Suppressor macrophage (primary cell): ENCODE results near the gene PSMG2.

ENCODE experiments used
- DNase-seq, 4 experiments: peaks; one replicate each; pipeline ENCODE4 v3.0.0-alpha.2; 2020 to 2022
- total RNA-seq, 17 experiments: gene quantifications; one replicate each; lab custom pipeline; 2026; ENCODE audit warnings: mixed read lengths in 6 of 17, inconsistent platforms in 3 of 17; lab: John Stamatoyannopoulos, UW

The PSMG2 gene, protein sequence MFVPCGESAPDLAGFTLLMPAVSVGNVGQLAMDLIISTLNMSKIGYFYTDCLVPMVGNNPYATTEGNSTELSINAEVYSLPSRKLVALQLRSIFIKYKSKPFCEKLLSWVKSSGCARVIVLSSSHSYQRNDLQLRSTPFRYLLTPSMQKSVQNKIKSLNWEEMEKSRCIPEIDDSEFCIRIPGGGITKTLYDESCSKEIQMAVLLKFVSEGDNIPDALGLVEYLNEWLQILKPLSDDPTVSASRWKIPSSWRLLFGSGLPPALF
- total RNA-seq = 39.3 to 62.7 (median 51.7) reads per million in 17 experiments

DNA sequence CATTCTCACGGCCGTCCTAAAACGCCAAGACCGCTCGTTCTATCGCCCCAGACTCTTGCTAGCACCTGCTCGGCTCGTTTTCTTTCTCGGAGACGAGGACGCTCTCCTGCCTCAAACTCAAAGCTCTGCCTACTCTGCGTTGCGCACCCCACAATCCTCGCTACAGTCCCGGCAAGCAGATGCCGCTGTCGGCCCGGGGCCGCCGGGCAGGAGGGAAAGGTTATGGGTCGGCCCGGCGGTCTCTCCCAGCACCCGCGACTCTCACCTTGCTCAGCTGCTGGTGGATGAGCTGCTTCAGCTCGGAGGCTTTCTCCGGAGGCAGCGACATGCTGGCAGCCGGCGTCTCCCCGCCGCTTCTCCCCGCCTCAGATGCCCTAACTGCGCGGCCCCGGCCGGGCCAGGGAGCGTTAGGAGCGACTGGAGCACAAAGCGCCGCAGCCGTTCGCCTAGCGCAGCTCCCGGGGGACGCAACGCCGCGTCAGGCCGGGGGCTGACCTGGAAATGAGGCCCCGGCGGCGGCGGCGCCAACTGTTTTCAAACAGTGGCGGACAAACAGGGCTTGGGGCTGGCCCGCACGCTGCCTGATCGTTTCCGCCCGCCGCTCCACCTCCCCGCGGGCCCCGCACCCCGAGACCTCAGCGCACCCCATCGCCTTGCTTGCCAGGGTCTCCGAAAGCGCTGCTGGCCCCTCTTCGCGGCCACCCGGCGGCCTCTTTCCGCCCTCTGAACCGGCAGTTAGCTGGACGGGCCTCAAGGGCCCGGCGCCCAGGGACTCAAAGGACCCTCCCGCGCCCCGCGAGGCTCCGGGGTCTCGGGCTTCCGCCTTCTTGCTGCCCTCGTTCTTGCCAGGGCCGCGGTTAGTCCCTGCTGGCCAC lies at the start of gene PSMG2, which contains the start of gene CEP76:
Gene PSMG2 (plus strand): TSS at position 822 of the 875 bp plus-strand sequence. CDS start 66 bp downstream, outside the sequence.
Gene CEP76 (minus strand): TSS at position 503 of the 875 bp plus-strand sequence. CDS start 175 bp downstream, at position 328.
- DNase-seq = peak; percentile 95 to 98 (median 95)

DNA sequence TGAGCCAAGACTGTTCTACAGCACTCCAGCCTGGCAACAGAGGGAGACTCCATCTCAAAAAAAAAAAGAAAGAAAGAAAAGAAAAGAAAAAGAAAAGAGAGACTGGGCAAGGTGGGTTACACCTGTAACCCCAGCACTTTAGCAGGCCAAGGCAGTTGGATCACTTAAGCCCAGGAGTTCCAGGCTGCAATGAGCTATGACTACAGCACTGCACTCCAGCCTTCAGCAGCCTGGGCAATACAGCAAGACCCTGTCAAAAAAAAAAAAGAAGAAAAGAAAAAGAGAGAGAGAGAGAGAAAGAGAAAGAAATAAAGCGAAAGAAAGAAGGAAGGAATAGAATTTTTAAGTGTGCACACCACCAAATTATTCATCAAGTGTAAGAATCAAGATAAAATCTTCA lies 47.9 kb upstream of the PSMG2 start:
- no peak for DNase-seq

DNA sequence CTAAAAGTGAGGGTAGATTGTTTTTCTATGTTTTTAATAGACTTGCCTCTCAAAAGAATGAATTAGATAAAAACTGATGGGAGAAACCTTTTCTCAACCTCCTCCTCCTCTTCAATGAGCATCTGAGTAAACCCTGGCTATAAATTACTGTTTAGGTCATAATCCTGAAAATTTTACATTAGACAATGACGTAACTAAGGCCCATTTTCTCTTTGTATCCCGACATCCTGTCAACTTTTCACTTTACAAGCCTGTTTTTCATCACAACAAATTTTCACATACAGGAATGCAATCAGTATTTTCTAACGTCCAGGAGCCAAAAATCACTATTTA lies 46.3 kb upstream of the PSMG2 start:
- peak in 1 of 4 experiments; percentile 8 for DNase-seq

DNA sequence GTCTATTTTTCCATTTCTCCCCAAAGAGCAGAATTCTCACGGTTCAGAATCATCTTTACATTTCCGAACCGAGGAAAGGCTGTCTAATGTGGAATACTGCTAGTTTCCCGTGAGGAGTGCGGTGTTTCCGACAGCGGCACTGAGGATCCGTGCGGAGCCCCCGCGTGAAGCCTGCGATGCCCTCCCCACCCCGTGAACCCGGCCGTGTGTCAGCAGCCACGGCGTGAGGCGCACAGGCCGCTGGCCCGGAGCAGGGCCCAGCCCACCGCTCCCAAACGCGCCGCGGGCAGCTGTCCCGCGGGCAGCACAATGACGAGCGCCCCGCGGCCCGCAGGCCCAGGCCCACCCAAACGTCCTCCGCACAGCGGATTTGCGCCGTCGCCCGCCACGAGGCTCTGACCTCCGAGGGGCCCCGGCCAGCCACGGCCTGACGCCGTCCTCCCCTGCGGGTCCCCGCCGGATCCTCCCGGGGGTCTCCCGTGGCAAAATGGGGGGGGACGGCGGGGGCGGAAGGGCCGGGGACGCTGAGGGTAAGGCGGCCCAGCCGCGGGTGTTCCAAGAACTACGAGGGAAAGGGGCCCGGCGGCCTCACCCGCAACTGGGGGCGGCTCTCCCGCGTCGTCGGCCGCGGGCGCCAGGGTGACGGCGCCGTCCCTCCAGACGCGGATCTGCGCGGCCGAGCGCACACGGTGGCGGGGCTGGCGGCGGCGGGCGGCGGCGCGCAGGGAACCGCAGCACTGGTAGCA lies 45.7 kb upstream of the PSMG2 start:
- peak; percentile 39 to 82 (median 64) for DNase-seq

DNA sequence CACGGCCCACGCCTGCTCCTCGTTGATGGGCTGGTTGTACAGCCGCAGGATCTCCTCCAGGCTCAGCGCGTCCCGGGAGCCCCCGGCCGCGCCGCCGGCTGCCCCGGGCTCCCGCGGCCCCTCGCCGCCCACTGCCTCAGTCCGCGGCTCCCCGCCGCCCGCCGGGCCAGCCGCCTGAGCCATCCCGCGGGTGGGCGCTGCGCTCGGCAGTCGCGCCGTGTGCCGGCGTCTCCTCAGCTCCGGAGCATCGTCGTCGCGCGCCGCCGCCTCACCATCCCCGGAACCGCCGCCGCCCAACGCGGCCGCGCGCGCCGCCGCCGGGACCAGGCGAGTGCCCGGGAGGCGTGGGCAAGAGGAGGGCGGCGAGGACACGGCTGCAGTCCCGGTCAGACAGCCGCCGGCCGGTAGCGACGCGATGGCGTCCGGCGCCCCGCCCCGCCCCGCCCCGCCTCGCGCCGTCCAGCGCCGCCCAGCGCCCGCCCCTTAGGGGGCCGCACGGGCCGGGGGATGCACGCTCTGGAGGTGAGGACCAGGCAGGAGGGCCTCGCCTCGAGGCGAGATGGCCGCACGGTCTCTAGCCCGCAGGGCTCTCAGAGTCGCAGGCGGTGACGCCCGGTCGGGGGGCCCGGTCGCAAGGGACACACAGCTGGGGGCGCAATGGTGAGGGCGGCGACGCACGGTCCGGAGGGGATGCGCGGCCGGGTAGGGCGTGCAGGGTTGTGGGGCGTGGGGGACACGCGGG lies 45.0 kb upstream of the PSMG2 start, which contains the start of gene SPIRE1:
Gene SPIRE1 (minus strand): TSS at position 424 of the 742 bp plus-strand sequence. CDS start 241 bp downstream, at position 183.
- DNase-seq = peak; percentile 73 to 93 (median 84)

DNA sequence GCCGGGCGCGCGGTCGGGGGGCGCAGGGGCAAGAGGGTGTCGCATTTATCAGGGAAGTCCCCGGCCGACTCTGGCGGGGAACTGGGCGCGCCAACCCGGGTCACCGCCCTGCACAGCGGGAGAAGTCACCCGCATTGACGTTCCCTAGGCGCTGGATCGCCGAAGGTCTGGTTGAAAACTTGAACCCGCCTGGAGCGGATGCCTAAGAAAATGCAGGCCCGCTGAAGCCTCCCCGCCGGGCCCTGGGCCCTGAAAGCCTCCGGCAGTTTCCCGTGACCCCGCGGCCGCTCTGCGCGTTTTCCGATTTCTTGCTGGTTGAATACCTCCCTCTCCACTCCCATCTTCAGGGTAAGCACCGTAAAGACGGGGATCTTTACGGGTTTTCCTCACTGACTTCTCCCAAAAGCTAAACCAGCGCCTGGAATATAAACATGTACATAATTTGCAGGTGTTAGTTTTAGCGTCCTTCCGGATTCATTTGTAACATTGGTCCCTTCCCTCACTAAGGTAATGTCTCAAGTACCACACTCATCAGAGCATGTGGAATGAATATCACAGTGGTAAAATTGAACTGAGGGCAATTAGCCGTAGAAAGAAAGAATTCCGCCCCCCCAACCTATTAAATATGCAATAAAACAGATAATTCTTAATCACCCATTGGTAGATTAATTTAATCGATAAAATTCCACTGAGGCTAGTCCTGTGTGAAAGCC lies 44.3 kb upstream of the PSMG2 start:
- DNase-seq = peak; percentile 46 to 75 (median 62)

DNA sequence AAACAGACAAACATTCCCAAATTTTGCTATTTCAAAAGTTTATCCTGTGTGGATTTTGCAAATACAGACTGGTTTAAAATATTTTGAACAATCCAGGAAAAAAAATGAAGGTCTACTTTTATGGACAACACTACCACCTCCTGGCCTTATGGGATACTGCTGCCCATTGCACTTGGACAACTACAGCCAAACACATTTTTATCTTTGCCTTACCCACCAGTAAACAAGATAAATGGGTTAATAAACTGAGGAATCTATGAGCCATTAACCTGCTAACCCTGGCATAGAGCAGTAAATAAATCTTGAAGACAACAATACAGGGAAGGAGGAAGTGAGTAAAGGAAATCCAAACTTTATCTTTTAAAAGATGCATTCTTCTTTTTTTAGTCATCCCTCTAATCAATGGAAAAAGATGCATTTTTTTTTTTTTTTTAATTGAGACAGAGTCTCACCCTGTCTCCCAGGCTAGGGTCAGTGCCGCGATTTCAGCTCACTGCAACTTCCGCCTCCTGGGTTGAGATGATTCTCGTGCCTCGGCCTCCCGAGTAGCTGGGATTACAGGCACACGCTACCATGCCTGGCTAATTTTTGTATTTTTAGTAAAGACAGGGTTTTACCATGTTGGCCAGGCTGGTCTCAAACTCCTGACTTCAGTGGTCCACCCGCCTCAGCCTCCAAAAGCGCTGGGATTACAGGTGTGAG lies 42.8 kb upstream of the PSMG2 start:
- DNase-seq = peak; percentile 69 to 80 (median 72)

DNA sequence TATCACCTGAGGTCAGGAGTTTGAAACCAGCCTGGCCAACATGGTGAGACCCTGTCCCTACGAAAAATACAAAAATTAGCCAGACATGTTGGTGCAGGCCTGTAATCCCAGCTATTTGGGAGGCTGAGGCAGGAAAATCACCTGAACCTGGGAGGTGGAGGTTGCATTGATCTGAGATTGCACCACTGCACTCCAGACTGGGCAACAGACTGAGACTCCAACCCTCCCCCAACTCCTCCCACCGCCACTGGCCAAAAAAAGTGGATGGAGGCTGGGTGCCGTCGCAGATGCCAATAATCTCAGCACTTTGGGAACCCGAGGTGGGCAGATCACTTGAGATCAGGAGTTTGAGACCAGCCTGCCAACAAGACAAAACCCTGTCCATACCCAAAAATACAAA lies 34.8 kb upstream of the PSMG2 start:
- DNase-seq = no peak

DNA sequence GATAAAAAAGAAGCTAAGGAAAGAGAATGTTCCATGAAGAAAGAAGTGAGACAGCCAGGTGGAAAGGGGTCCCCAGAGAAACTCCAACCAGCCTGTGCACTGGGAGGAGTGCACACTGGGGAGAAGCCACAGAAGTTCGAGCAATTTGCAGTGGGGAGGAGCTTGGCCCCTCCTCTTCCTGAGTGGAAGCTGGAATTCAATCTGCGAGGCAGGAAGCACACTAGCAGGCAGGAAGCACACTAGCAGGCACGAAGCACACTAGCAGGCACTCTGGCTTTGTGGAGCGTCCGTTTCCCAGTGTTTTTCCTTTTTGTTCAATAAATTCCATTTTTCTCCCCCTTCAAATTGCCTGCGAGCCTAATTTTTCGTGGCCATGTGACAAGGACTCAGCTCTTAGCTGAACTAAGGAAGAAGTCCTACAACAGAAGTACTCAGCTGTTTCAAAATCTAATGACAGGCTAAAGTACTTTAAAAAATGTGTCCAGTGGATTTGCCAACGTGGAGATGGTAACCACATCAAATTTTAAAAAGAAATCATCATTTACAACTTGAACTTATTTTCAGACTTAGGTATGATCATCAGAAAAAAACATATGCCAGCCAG lies 23.6 kb upstream of the PSMG2 start:
- peak; percentile 47 to 76 (median 69) for DNase-seq

DNA sequence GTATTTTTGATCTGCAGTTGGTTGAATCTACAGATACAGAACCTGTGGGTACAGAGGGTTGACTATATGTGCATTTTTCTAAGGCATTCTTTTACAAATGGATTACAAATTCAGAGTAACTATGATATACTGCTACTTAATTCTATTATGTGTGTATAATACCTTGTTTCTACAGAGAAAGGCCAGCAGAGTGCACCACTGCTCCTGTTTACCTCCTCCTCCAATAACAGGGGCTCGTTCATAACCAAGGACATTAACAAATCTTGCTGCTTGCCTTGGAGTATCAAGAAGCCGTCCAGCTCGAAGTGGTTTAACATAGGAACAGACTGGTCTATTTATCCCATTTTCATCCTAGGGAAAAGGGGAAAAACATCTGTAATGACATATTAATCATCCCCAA lies 16.7 kb upstream of the PSMG2 start:
- peak in 1 of 4 experiments; percentile 28 for DNase-seq

DNA sequence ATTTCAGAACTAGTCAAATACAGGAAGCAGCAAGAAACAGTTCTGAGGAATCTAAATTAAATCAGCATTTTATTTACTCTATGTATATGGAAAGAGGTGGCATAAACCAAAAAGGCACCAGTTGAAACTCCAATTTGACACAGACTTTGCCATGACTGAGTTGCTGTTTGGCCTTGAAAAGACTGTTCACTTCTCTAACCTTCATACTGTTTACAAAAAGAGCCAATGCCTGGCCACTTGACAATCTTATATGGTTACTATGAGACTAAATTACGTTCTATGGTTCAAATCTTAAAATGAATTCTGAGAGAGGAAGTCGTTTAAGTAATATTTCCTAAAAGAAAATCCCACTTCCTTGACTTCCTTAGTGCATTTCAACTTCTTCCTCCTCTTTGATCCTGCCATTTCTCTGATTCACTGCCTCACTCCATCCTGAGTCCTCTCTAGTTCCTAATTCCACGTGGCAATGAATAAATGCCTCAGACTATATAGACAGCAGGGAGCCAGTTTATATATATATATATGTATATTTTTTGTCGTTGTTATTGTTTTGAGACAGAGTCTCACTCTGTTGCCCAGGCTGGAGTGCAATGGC lies 13.5 kb upstream of the PSMG2 start:
- peak in 2 of 4 experiments; percentile 47 to 61 for DNase-seq

DNA sequence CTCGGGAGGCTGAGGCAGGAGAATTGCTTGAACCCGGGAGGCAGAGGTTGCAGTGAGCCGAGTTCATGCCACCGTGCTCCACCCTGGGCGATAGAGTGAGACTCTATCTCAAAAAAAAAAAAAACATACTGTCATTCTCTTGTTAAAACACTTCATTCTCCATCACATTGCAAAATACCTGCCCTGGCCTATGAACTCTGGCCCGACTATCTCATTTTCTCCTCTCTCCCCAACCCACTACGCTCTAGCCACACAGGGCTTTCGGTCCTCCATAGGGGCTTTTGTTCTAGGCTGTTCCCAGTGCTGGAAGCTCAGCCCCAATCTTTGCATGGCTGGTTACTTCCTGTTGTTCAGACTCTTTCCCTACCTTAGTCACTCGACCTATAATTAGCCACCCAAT lies 10.6 kb upstream of the PSMG2 start:
- DNase-seq = no peak

DNA sequence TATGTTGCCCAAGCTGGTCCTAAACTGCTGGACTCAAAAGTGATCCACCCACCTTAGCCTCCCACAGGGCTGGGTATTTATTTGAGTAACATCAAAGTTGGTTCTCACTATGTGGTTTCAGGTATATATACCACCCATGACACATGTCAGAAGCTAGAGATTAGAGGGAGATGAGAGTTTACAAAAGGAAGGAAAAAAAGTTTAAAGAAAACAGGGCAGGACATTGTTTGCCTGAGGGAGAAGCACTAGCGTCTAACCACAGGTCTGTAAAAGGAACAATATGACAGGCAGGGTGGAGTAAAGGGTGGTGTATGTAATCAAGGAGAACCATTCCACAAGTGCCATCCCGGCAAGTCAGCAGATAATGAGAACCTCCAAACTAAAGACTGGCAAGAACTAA lies 8.8 kb upstream of the PSMG2 start:
- no peak for DNase-seq

DNA sequence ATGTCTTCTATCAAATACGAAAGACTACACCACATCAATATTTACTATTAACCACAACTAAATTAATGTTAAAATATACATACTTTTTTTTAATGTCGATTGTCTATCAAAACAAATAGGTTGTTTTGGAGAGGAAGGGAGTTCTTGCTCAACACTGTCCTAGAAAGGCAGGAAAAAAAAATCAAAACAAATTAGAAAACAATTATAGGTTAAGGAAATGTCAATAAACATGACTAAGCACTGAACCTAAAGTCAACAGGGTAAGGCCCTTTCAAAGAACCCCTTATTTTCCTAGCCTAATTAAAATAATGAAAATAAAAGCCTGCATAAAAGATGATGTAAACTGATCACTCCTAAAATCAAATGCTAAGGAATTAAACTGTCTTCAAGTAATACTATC lies 3.1 kb upstream of the PSMG2 start:
- no peak for DNase-seq

DNA sequence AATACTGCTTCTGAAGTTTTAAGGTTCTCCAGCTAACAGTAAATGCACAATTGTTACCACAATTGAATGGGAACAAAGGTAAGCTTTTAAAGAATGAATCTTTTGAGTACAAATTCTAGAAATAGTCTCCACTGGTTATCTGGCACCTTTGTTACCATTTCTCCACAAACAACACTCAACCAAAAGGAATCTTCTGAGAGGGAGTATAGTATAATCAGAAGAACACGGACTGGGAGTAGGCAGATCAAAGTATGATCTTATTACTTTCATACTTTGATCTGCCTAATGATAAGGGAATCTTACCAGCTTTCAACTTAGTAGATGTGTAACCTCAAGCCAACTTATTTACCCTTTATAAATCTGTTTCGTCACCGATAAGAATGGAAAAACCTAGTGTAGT lies 1.7 kb upstream of the PSMG2 start:
- no peak for DNase-seq

DNA sequence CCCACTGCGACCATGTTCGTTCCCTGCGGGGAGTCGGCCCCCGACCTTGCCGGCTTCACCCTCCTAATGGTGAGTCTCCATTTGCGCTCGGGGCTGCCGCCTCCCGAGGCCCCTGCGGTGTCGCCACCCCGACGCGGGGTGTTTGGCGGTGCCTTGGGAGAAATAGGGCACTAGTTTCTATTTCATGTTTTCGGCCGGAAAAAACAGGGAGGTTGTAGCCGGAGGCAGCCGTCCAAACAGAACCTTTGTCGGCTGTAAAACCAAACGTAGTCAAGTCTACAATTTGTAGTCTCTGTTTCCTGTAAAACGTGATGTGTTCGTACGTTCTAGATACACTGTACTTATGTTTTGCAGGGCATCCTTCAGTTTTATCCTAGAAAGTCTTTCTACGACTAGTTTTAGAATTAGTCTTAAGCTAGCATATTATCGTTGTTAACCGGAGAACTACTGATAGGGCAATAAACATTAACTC lies 290 bp downstream of the PSMG2 start:
- no peak for DNase-seq

DNA sequence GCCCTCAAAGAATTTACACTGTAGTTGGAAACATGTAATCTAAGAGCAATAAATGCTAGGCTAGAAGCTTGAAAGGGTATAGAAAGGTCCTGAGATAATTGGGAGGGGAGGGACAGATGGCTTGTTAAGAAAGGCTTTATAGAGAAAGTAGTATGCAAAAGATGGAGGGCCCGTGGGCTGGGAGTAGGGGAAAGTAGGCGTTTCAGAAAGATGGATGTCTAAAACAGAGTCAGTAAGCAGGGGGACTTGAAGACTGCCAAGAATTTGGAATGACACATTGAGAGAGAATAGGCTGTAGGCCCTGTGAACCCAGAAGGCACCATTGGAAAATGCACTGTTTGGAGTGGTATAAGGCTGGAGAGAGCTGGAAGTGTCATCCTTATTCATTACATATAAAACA lies 822 bp downstream of the PSMG2 start:
- peak in 3 of 4 experiments; percentile 11 to 24 (median 17) for DNase-seq

DNA sequence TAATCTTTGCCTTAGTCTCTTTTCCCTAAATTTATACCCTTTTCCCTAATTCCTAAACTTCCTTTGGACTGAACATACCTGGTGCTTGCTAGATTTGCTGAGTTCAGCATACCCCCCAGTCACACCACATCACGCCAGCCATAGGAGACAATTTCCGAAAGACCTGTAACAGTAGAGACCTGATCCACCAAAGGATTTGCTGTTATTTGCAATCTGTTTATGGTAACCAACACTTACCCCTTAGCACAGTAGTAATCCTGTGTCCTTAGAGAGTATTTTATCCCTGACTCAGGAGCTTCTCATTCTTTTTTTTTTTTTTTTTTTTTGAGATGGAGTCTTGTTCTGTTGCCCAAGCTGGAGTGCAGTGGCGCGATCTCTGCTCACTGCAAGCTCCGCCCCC lies 8.6 kb downstream of the PSMG2 start:
- DNase-seq = no peak

DNA sequence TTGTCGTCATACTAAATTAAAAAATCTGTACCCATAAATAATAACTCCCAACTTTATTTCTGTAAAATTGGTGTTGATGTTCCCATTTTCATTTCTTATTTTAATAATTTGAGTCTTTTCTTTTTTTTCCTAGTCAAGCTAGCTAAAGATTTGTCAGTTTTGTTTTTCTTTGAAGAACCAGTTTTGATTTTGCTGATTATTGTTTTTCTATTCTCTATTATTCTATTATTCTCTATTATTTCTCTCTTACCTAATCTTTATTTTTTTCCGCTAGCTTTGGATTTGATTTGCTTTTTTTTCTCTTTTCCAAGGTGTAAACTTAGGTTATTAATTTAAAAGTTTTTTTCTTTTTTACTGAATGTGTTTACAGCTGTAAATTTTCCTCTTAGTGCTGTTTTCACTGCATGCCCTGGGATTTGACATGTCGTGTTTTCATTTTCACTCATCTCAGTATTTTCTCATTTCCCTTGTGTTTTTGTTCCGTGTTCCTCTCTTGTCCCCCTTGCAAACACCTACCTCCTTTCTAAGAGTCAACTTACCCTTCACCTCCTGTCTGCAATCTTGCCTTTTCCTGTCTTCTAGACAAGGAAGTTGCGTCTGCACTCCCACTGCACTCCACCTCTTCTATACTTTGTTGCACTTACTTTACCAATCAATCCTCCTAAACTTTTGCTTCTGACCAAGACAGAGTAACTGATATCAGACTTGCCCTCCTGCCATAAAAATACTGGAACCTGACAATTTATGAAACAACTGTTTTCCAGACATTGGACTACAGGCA lies 18.8 kb downstream of the PSMG2 start:
- DNase-seq = no peak
